Adipocyte (in vitro differentiated cells): ENCODE data around the gene FGF14.

Experiments used
- DNase-seq: peaks from one replicate; pipeline ENCODE4 v3.0.0-alpha.2; 2015; ENCODE audit warnings: low read depth
- H3K27me3 ChIP-seq: replicated peaks from 2 replicates; pipeline ENCODE4 v1.7.0; 2013; ENCODE audit warnings: mild to moderate bottlenecking, low read length, moderate library complexity; ENCODE audit not compliant: control insufficient read depth, insufficient read depth
- H3K36me3 ChIP-seq: 2 replicates; pipeline ENCODE4 v1.7.0; 2013; ENCODE audit warnings: low read length, mild to moderate bottlenecking, moderate library complexity; ENCODE audit not compliant: control insufficient read depth, insufficient read depth, severe bottlenecking
- H3K4me1 ChIP-seq: 2 replicates; pipeline ENCODE4 v1.7.0; 2013; ENCODE audit warnings: mild to moderate bottlenecking, low read length, moderate library complexity; ENCODE audit not compliant: control insufficient read depth, insufficient read depth
- H3K4me3 ChIP-seq: 2 replicates; pipeline ENCODE4 v1.7.0; 2013; ENCODE audit warnings: mild to moderate bottlenecking, low read length, moderate library complexity
- H3K9ac ChIP-seq: 2 replicates; pipeline ENCODE4 v1.7.0; 2013; ENCODE audit warnings: mild to moderate bottlenecking, low read length, moderate library complexity
- H3K9me3 ChIP-seq: 2 replicates; pipeline ENCODE4 v1.7.0; 2013; ENCODE audit warnings: mild to moderate bottlenecking, low read length, moderate library complexity; ENCODE audit not compliant: control insufficient read depth

Gene FGF14

DNA sequence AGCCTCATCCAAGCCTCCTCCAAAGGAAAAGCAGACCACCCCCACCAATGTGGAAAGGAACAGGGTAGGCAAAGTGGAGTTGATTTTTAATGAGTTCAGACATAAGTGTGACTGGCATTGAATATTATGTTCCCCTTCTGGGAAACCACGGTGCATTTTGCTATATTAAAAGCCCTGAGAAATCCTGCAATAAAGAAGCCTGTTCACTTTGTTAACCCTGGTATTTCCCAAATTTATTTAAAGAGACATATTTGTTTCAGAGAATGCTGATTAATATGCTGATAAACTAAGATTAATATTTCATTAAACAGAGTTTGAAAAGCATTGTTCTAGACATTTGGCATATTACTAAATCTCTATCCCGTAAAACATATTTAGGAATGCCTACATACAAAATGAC lies 151.4 kb downstream of the FGF14 start:
- Histone ChIP-seq H3K4me3 (no peak overlapping the region), H3K36me3 (no peaks in the 10 kb centered on the region), H3K9ac (no peak overlapping the region), H3K4me1 (no peaks in the 10 kb centered on the region), H3K9me3 (no peaks in the 10 kb centered on the region), H3K27me3 (no peaks in the 10 kb centered on the region)
- no peak for DNase-seq

GRCh38 chr13:102244607-102245227 lies 157.1 kb downstream of the FGF14 start:
- no peak overlapping the region for H3K9ac ChIP-seq
- H3K4me3 ChIP-seq, result no peak overlapping the region
- no peaks in the 10 kb centered on the region for H3K27me3 ChIP-seq
- peaks cover 4% of the 10 kb centered on the region for H3K9me3 ChIP-seq
- no peaks in the 10 kb centered on the region for H3K36me3 ChIP-seq
- DNase-seq, result no peak
- no peaks in the 10 kb centered on the region for H3K4me1 ChIP-seq

GRCh38 chr13:102240110-102240509 lies 161.7 kb downstream of the FGF14 start:
- no peak overlapping the region for H3K9ac ChIP-seq
- H3K27me3 ChIP-seq, result no peaks in the 10 kb centered on the region
- no peak for DNase-seq
- peaks cover 4% of the 10 kb centered on the region for H3K9me3 ChIP-seq
- no peaks in the 10 kb centered on the region for H3K36me3 ChIP-seq
- no peaks in the 10 kb centered on the region for H3K4me1 ChIP-seq
- H3K4me3 ChIP-seq, result no peak overlapping the region

- Histone ChIP-seq H3K27me3 (no peaks in the 10 kb centered on the region), H3K9me3 (peaks cover 2% of the 10 kb centered on the region), H3K9ac (no peak overlapping the region), H3K4me1 (no peaks in the 10 kb centered on the region), H3K4me3 (no peak overlapping the region), H3K36me3 (no peaks in the 10 kb centered on the region)
- DNase-seq, result no peak
Measured at GRCh38 chr13:102237230-102237629, 164.6 kb downstream of the FGF14 start.

GRCh38 chr13:102236830-102237229 lies 165.0 kb downstream of the FGF14 start:
- no peaks in the 10 kb centered on the region for H3K9me3 ChIP-seq
- H3K27me3 ChIP-seq, result no peaks in the 10 kb centered on the region
- DNase-seq, result no peak
- no peak overlapping the region for H3K9ac ChIP-seq
- no peaks in the 10 kb centered on the region for H3K4me1 ChIP-seq
- H3K36me3 ChIP-seq, result no peaks in the 10 kb centered on the region
- H3K4me3 ChIP-seq, result no peak overlapping the region

DNA sequence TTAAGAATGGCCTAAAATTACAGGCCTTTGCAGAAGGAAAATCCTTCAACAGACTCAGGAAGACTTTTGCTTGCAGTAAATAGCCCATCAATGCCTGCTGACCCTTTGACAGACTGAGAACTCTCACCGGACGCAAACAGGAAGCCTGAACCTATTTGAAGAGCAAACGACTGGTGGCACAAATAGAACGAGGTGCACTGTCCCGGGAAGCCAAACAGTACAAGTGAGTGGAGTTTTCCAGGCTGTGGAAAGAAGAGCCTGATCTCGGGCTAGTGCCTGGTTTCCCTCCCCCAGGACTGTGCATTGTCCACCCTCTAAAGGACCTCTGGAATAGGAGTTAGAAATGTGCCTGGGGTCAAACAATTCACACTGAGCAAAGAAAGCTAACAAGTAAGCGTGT lies 165.5 kb downstream of the FGF14 start:
- Histone ChIP-seq H3K9me3 (no peaks in the 10 kb centered on the region), H3K36me3 (no peaks in the 10 kb centered on the region), H3K9ac (no peak overlapping the region), H3K4me3 (no peak overlapping the region), H3K4me1 (no peaks in the 10 kb centered on the region), H3K27me3 (no peaks in the 10 kb centered on the region)
- no peak for DNase-seq

DNA sequence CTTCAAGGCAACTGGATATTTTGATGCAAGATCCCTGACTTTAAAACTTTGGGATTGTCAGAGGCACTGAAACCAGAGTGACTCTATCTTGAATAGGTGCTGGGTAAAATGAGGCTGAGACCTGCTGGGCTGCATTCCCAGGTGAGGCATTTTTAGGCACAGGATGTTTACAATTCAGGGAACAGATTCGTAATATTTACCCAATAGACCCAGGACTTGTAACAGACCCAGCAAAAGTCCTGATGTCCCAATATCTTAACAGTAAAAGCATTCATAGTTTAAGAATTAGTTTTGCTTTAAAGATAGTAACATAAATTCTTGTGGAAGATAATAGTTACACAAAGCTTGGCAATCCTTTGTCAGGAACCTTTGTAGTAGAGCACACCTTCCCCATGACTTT lies 166.2 kb downstream of the FGF14 start:
- no peak for DNase-seq
- H3K27me3 ChIP-seq, result no peaks in the 10 kb centered on the region
- no peaks in the 10 kb centered on the region for H3K36me3 ChIP-seq
- H3K9ac ChIP-seq, result no peak overlapping the region
- no peaks in the 10 kb centered on the region for H3K9me3 ChIP-seq
- no peak overlapping the region for H3K4me3 ChIP-seq
- no peaks in the 10 kb centered on the region for H3K4me1 ChIP-seq

DNA sequence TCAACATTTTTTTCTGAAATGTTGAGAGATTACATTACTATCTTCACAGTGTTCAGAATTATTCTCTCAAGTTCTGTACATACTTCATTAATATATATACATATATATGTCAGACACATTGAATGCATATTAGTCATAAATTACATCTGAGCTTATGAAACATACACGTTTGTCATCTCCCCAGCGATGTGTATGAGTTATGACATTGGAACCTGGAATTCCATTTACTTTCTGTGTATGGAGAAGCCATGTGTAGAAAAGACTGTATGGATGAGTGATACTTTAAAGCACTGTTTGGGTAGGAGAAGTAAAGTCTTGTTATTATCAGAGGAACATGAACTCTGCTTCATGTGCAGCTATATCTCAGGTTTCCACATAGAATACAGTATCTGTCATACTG lies 167.2 kb downstream of the FGF14 start:
- Histone ChIP-seq H3K9ac (no peak overlapping the region), H3K27me3 (no peaks in the 10 kb centered on the region), H3K36me3 (no peaks in the 10 kb centered on the region), H3K4me1 (no peaks in the 10 kb centered on the region), H3K4me3 (no peak overlapping the region), H3K9me3 (no peaks in the 10 kb centered on the region)
- no peak for DNase-seq

GRCh38 chr13:102233566-102234208 lies 168.2 kb downstream of the FGF14 start:
- Histone ChIP-seq H3K9me3 (no peaks in the 10 kb centered on the region), H3K36me3 (no peaks in the 10 kb centered on the region), H3K27me3 (no peaks in the 10 kb centered on the region), H3K4me3 (no peak overlapping the region), H3K9ac (no peak overlapping the region), H3K4me1 (no peaks in the 10 kb centered on the region)
- no peak for DNase-seq

- no peak for DNase-seq
- H3K4me1 ChIP-seq, result no peaks in the 10 kb centered on the region
- H3K27me3 ChIP-seq, result no peaks in the 10 kb centered on the region
- H3K4me3 ChIP-seq, result no peak overlapping the region
- no peaks in the 10 kb centered on the region for H3K36me3 ChIP-seq
- H3K9ac ChIP-seq, result no peak overlapping the region
- no peaks in the 10 kb centered on the region for H3K9me3 ChIP-seq
Measured at GRCh38 chr13:102231479-102231878, 170.4 kb downstream of the FGF14 start.

DNA sequence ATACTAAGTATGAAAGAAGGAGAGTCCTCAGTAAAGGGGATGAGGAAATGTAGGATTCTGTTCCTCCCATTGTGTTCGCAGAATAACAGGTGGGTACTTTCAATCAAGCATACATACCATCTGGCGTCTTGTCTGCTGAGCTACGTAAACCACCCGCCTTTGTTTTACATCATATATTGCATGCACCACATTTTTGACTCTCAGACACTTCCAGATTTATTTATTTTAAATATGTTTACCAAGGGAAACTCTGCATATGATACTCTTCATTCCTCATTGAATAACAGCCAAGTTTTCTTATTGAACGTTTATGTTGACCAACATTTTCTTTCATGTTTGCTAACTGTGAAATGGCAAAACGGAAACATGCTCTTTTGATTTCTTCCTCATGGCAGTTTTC lies 174.1 kb downstream of the FGF14 start:
- DNase-seq, result no peak
- H3K4me1 ChIP-seq, result no peaks in the 10 kb centered on the region
- no peaks in the 10 kb centered on the region for H3K36me3 ChIP-seq
- H3K9ac ChIP-seq, result no peak overlapping the region
- no peaks in the 10 kb centered on the region for H3K9me3 ChIP-seq
- H3K4me3 ChIP-seq, result no peak overlapping the region
- H3K27me3 ChIP-seq, result no peaks in the 10 kb centered on the region

GRCh38 chr13:102226591-102226990 lies 175.3 kb downstream of the FGF14 start:
- DNase-seq, result no peak
- Histone ChIP-seq H3K4me1 (no peaks in the 10 kb centered on the region), H3K4me3 (no peak overlapping the region), H3K36me3 (no peaks in the 10 kb centered on the region), H3K9ac (no peak overlapping the region), H3K9me3 (no peaks in the 10 kb centered on the region), H3K27me3 (no peaks in the 10 kb centered on the region)
